ENCODE measurements around the gene LCE6A.

Gene LCE6A, protein sequence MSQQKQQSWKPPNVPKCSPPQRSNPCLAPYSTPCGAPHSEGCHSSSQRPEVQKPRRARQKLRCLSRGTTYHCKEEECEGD

DNA sequence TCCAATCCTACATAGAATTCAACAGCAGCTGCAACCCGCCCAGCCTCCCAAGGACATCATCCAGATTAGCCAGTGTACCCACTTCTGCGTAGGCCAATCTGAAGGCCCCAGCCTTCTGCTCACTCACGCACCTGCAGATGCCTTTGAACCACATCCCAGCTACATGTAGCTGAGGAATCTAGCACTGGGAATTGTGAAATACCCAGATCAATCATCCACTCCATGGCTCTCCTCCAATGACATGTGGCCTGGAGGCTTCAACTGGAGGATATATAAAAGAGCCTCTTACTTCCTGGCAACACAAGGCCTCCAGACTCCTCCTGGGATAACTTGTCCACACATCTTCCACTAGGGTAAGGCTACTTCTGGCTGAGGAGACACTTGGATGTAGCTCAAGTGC lies at the start of gene LCE6A:
Gene LCE6A, plus strand, starts transcription at position 301 of the 400 bp plus-strand sequence. CDS start 665 bp downstream, outside the sequence.
- FAIRE-seq, result no peak
- no peak for DNase-seq (ENCODE audit: low spot score)

DNA sequence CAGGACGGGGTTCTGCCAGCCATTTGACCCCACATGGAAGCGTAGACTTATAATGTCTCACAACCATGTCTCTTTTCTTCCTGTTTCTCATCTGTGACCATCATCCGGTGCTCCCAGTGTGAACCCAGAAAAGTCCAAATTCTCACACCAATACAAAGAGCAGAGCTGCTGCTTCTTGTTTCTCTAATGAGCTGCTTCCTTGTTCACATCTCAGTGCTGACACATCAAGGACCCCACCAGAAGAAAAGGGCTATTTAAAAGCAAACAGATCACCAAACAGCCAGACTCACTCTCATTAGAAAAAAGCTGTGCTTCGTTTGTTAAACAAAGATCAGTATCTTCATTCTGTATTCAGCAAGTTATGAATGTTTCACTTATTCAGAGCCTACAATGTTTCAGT lies 47.0 kb upstream of the LCE6A start:
- FAIRE-seq, result no peak
- no peak for DNase-seq (ENCODE audit: low spot score)

DNA sequence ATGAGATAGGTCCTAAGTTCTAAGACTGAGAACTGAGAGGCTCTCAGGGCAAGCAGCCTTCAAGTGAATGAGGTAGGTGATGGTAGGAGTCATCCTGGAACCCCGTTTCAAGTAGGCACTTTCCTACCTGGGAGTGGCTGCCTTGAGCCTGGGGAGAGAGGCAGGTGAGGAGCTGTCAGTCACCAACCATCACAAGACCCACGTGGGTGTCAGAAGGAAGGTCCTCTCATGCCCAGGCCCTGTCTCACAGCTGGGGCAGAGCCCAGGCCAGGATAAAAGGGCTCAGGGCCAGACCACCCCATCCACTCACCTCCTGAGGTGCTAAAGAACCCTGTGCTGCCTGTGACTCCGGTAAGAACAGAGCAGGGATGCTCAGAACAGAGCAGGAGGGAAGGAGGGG lies 46.2 kb upstream of the LCE6A start, which contains the start of gene LCE1D:
Gene LCE1D, plus strand, starts transcription at position 301 of the 400 bp plus-strand sequence. CDS start 1,074 bp downstream, outside the sequence.
- FAIRE-seq (no peak), DNase-seq (ENCODE audit: low spot score) (no peak)

DNA sequence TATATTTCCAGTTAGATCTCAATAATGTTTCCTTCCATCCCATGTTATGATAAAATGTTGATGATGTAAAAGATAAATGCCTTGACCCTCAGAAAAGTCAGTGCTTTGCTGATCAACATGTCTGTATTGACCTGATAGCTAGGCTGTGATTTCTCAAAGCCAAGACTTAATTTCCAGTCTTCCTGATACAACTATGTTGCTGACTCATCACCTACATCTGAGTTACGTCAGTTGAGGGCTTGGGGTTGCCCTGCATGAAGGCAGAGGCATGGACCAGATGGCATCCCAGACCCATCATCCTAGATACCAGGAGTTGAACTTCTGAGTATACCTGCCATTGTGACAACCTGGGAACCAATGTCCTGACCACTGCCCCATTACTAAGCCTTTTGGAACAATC lies 41.3 kb upstream of the LCE6A start:
- FAIRE-seq (no peak), DNase-seq (ENCODE audit: low spot score) (no peak)

DNA sequence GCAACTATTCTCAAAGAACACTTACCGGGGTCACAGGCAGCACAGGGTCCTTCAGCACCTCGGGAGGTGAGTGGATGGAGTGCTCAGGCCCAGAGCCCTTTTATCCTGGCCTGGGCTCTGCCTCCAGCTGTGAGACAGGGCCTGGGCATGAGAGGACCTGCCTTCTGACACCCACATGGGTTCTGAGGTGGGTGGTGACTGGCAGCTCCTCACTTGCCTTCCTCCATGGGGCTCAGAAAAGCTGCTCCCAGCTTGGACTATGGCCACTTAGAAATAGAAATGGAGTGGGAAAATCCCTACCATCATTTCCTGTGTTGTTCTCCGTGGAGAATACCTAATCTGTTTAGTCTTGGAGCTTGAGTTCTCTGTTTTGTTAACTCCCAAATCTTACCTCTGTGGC lies 36.1 kb upstream of the LCE6A start, which contains the start of gene LCE1C:
Gene LCE1C, minus strand, starts transcription at position 76 of the 400 bp plus-strand sequence. CDS start 1,173 bp downstream, outside the sequence.
- DNase-seq (ENCODE audit: low spot score) (no peak), FAIRE-seq (no peak)

DNA sequence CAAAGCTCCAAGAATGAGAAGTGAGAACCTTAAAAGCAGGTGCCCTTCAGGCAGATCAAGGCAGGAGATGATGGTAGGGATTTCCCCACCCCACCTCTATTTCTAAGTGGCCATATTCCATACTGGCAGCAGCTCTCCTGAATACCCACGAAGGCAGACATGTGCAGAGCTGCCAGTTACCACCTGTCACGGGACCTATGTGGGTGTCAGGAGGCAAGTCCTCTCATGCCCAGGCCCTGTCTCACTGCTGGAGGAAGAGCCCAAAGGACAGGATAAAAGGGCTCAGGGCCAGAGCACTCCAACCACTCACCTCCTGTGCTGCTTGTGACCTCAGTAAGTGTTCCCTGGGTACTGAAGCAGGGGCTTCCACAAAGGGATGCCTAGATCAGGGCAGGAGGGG lies 31.6 kb upstream of the LCE6A start:
- DNase-seq (ENCODE audit: low spot score) (no peak), FAIRE-seq (no peak)

DNA sequence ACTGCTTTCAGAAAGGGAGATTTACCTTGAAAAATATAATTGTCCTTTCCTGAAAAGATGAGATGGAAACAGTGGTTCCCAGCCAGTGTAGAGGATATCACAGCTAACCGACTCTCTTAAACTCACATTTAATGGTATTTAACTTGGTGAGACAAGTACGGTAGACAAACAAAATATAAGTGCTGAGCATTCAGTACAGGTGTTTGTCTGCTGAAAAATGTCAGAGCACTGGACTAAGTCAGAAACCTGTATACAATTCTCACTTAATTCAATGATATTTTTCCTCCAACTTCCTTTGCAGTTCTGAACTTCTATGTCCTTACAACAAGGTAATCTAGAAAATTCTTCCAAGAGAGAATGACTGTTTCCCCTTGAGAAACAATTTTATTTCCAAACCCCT lies 31.0 kb upstream of the LCE6A start, which contains the start of gene LCE1B:
Gene LCE1B, plus strand, starts transcription at position 301 of the 400 bp plus-strand sequence. CDS start 476 bp downstream, outside the sequence.
- FAIRE-seq, result no peak

DNA sequence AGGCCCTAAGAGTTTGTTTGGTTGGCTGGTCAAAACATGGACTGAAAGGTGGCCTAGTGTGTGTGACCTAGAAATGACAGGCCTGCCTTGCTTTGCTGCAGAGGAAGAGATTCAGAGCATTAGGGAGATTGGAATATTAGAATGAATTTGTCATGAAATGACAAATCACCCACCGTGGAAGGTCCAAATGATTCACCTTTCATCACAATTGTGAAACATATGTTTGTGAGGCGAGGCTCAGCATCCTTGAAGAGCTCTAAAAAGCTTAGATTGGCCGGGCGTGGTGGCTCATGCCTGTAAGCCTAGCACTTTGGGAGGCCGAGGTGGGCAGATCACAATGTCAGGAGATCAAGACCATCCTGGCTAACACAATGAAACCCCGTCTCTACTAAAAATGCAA lies 25.3 kb upstream of the LCE6A start:
- FAIRE-seq (no peak), DNase-seq (ENCODE audit: low spot score) (no peak)

More for the DNA sequence above, 31.0 kb upstream of the LCE6A start, which contains the start of gene LCE1B:
- no peak for DNase-seq (ENCODE audit: low spot score)

DNA sequence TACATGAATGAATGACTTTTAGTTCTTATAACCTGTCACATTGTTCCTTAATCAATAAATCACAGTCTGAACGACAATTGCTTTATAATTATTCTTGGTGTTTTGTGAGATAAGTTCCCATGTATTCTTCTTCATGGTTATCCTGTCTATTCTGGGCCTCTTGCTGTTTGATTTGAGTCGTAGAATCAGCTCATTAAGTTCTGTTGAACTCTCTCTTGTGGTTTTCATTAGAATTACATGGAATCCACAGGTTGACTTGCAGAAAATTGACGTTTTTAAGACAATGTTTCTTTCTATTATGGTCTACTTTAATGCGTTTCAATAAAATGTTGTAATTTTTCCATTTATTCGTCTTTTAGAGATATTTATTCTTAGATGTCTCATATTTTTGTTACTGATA lies 19.4 kb upstream of the LCE6A start:
- DNase-seq (ENCODE audit: low spot score) (no peak), FAIRE-seq (no peak)

DNA sequence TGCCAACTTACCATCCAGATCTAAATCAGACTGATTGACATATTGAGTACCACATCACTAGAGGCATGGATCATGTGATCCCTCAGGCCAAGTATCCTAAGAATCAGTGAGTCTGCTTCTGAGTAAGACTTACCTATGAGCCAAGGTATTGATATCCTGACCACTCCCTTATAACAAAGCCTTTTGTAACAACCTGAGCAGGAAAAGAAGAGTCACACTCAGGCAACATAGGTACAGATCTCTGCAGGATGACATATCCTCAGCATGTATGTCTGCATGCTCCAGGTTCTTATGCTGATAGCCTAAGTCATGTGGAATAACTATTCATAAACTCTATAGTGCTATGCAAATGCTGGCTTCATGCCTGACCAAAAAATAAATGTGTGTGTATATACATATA lies 17.7 kb upstream of the LCE6A start:
- no peak for DNase-seq (ENCODE audit: low spot score)
- no peak for FAIRE-seq

DNA sequence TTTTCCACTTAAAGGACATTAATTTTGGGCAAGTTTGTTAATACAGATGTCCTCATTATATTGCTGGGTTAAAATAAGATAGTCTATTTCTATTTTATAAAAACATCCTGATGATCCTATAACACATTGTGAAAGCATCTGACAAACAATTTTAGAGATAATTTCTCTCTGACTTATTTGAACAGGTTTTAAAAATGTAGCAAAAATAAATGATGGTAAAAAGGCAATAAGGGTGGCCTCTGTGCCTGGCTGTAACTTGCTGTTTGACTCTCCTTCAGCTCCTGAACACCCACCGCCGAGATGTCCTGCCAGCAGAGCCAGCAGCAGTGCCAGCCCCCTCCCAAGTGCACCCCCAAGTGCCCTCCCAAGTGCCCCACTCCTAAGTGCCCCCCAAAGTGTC lies 15.5 kb upstream of the LCE6A start, which contains the start of gene LCE1A:
Gene LCE1A, plus strand, starts transcription at position 301 of the 400 bp plus-strand sequence. Its CDS starts 0 bp downstream, at position 301.
- no peak for DNase-seq (ENCODE audit: low spot score)
- FAIRE-seq, result no peak

DNA sequence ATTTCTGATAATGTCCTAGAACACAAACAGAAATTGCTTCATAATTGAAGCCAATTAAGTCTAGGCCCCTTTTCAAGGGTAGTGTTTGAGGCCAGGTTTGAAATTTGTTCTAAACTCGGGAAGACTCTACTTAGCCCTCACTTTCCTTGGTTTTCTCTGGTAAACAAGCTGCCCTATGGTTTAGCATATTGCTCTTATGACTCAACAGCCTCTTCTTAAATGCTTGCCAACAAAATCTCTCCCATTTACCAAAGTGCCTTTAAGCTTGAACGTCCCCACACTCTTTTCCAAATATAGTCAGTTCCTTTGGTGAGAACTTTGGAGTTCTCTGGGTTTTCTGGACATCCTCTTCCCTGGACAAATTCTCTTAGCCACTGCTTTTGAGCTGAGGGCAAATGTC lies 5.8 kb upstream of the LCE6A start:
- no peak for FAIRE-seq
- no peak for DNase-seq (ENCODE audit: low spot score)

DNA sequence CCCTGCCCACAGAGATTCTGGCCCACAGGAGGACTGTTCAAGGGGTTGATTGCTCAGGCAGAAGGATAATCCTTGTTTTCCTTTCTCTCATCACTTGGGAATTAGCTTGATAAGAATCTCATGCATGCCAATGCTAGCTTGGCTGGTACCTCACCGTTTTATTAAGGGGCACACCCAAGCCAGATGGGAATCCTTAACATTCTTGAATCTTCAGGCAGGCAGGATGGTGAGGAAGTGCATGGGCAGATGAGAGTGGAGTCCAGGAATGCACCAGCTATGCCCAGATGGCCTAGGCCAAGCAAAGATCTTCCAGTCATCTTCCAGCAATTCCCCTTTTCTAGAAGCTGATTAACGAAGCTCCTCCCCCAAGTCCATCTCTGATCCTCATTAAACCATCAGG lies 13.0 kb downstream of the LCE6A start:
- FAIRE-seq (no peak), DNase-seq (ENCODE audit: low spot score) (no peak)

DNA sequence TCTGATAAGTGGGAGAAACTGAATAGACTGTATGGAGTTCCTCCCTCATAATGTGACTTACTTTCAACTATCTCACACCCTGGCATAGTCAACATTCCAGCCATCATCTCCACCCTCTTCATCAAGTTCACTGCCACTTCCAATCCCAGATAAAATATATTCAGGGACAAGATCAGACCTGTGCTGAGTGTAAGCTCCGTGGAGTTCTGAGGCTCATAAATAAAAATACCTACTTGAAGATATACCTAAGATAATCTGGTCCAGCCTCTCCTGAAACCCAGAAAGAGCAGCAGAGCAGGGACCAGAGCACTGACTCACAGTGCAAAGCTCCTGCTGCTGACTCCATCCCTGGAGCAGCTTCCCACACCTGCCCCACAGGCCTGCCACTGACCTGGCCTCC lies 15.4 kb downstream of the LCE6A start:
- no peak for FAIRE-seq
- DNase-seq (ENCODE audit: low spot score), result no peak

DNA sequence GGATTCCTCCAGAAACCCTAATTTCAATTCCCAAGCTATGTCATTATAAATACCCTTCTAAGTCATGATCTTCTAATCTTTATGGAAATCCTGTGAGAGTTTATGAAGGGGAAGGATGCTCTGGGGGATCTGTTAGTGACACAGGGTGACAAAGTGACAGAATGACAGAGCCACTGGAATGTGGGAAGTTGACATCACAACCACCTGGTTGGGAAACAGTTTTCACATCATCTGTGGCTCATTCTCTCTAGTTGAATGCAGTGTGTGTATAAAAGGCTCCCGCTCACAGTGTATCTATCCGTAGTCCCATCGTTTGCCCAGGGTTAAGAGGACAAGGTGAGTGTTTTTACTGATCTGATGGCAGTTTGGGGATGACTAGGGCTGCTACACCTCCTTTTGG lies 17.0 kb downstream of the LCE6A start, which contains the start of gene LCE7A:
Gene LCE7A, plus strand, starts transcription at position 301 of the 400 bp plus-strand sequence. CDS start 702 bp downstream, outside the sequence.
- FAIRE-seq, result no peak

DNA sequence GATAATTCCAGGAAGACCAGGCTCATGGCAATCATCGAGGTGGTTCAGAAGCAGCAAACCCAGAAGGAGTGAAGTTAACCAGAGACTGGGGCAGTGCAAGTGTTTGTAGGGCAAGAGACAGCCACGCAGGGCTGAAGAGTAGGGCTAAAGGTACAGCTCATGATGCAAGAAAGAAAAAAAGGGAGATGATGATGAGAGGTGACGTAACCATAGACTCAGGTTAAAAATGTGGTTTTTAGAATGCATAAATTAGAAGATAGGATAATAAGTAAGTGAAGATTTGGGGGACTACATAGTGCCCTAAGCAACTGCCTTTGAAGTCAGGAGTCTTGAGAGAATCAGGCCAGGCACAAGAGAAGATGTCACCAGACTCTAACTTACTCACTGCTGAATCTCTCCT lies 17.5 kb downstream of the LCE6A start:
- DNase-seq (ENCODE audit: low spot score), result no peak
- FAIRE-seq, result no peak

More for the DNA sequence above, 17.0 kb downstream of the LCE6A start, which contains the start of gene LCE7A:
- DNase-seq (ENCODE audit: low spot score), result no peak

DNA sequence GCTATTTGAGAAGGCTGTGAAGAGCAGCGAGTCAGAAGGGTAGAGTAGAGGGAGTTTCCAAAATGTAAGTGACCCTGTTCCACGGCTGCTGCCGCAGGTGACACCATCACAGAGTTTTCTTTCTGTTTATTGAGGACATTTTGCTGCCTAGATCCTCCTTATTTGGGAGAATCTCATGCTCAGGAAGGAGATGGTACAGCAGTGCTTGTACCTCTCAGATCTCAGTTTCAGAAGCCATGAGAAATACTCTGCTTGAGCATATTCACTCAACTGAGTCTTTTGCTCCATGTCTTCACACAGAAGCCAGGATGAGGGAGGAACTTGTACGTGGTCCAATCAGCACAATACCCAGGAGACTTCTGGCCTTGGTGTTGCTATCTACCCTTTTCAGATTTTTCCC lies 18.7 kb downstream of the LCE6A start:
- DNase-seq (ENCODE audit: low spot score), result no peak
- no peak for FAIRE-seq

DNA sequence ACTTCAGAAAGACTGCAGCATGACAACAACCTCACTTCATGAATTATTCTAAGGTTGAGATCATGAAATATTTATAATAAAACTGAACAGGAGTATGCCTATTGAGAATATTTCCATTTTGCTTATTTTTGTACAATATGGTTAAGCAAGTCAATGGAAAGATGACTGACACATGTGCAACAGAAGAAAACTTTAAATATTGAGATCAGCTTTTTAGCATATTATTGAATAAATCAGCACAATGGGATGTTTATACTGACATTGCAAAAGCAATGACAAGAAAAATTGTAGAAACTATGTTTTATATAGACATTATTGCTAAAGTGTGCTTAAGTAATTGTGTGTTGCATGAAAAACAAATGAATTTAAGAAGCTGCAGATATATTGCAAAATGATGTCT lies 21.8 kb downstream of the LCE6A start:
- FAIRE-seq, result no peak
- DNase-seq (ENCODE audit: low spot score), result no peak

DNA sequence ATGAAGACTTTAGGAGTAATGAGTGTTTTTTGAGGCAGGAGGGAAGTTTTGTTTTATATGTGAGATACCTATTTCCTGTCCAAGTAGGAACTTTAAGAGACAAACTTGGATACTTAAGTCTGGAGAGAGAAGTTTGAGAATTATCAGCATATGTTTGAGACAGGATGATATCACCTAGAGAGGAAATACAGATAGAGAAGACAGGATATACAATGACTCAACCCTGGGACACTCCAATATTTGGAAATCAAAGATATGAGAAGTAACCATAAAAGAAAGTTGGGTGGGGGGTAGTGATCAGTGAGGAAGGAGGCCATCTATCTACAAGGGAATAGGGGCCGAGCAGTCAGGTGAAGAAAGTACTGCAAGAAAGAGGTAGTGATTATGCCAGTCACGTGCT lies 23.7 kb downstream of the LCE6A start:
- FAIRE-seq (no peak), DNase-seq (ENCODE audit: low spot score) (no peak)

DNA sequence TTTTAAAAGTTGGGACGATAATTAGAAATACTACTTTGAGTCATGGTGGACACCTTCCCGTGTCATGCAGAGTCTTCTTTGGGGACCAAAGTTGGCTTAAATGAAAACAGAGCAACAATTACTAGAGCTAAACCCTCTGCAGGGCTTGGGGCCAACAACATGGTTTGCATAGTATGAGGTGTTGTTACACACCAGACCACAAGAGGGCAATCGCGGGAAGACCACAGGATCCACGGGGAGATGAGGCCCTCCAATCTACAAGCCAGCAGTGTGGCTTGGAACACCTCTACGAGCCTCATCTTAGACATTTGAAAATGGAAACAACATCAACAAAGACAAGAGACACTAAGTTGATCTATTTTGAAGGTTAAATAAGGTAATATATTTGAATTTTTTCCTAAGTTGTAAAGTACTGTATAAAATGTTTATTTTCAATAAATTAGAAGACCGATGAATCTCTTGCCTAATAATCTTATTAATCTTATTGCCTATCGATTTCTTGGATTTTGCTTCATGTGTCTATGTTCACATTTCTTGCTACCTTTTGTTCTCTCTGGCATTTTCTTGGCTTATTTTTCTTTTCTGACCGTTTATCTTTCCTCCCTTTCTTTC lies 27.3 kb downstream of the LCE6A start:
- DNase-seq (ENCODE audit: low spot score) (peak; percentile 80), FAIRE-seq (peak; percentile 78)

DNA sequence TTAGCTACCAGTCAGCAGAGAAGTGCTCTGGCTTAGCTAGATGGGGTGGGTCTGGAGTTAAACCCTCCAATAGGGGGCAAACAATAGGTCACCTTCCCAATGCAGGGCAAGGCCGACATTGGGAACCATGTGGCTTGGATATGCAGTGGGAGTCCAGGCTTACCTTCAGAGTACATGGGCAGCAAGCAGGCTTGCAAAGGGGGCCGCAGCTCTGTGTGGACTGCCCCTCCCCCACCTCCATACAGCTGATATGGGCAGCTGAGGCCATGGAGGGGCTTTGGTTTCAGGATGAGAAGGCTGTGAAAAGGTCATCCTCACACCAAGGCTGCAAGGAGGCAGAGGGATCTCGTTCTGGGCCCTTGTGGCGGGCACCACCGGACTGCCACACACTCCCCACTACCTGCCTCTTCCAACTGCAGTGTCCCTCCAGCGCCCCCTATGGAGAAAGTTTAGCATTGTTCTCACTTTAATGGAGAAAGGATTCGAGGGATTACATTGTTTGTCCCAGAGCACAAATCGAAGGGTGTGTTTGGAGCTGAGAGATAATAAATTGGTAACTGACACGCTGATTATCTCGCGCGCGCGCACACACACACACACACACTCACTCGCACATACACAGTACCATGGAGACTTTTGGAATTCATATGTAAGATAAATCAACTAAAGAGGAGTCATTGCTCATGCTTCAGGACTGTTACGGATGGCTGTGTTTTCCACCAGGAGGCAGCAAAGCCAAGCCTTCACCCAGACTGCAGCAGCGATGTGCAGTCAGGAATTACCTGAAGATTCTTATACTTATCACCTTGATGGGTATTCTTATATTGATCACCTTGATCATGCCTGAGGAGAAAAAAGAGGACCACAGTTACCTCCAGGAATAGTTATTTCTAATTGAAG lies 28.4 kb downstream of the LCE6A start:
- no peak for FAIRE-seq
- DNase-seq (ENCODE audit: low spot score), result peak; percentile 71

DNA sequence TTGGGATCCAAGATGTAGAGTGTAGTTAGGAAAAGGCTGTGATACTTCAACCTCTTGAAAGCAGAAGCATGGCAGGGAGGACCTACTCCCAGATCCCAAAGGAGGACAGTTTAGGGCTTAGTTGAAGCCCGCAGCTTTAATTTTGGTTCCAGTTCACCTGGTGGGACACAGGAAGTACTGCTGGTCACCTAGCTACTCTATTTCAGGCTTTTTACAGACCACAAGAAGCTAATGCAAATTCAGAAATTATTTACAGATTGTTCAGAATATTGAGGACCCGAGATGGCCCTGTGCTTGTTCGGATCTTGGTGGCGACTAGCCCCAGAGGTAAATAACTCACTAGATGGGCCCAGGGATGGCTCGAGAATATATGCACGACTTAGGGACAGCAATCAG lies 29.1 kb downstream of the LCE6A start:
- no peak for DNase-seq (ENCODE audit: low spot score)

More for the DNA sequence above, 29.1 kb downstream of the LCE6A start:
- no peak for FAIRE-seq

All from urothelium cell line (cell line).